GM12878 (cell line): ENCODE measurements around the gene RBM45. TPM values are rescaled to one million over a fixed set of nuclear protein-coding genes. Genes with fewer than 3 reads are reported as not detected.

Source experiments
- ATAC-seq: fragments of 200-7000 bp; cut with Tn5 transposase; 3 replicates; pipeline ENCODE4 v1.9.1; 2020; ENCODE audit warnings: mild to moderate bottlenecking, moderate library complexity
- BruUV-seq: library from RNA; stranded (reverse); fragments of 400-500 nt; replicated peaks from 2 replicates; lab custom pipeline; 2021; lab: Mats Ljungman, UMichigan
- CTCF ChIA-PET: fragments of 300-600 bp; sonication (Branson Sonifier 250); formaldehyde crosslinking; extraction: SDS; loops from one replicate; lab custom pipeline; 2021; ENCODE audit warnings: inconsistent platforms; lab: Yijun Ruan, JAX
- POLR2A ChIA-PET: fragments of 350-600 bp; formaldehyde crosslinking; extraction: SDS; loops from one replicate; lab custom pipeline; 2021; ENCODE audit warnings: inconsistent platforms; lab: Charles Lee
- RAD21 ChIA-PET: fragments of 300-600 bp; sonication (Branson Sonifier 250); formaldehyde crosslinking; loops from one replicate; lab custom pipeline; 2023; ENCODE audit warnings: antibody characterized with exemption; ENCODE audit not compliant: unreplicated experiment; lab: Charles Lee
- SMC1A ChIA-PET: fragments of 300-600 bp; sonication (Branson Sonifier 250); formaldehyde crosslinking; loops from one replicate; lab custom pipeline; 2023; ENCODE audit not compliant: unreplicated experiment, uncharacterized antibody; lab: Charles Lee
- DNase-seq: peaks from one replicate; pipeline ENCODE4 v3.0.0-alpha.2; 2011; ENCODE audit warnings: low read depth, low spot score
- FAIRE-seq: peaks from 3 replicates; lab custom pipeline; 2011; peaks lifted over from hg19 to GRCh38; lab: Jason Lieb, UNC
- H2AFZ ChIP-seq: 2 replicates; pipeline ENCODE4 v1.6.0; 2011; ENCODE audit warnings: low read depth, low read length, control low read depth; ENCODE audit not compliant: control insufficient read depth
- H3K27ac ChIP-seq: 2 replicates; pipeline ENCODE4 v1.5.1; 2011; ENCODE audit warnings: control low read depth; ENCODE audit not compliant: control insufficient read depth, insufficient read depth
- H3K27me3 ChIP-seq, 2 experiments: replicated peaks in 1 of 2; 2 replicates each; pipeline versions ENCODE4 v1.6.0 to v1.6.1; 2011; ENCODE audit warnings: low read length in 1 of 2; ENCODE audit not compliant: control insufficient read depth in 2 of 2, insufficient read depth in 2 of 2
- H3K36me3 ChIP-seq, 2 experiments: 2 replicates each; pipeline ENCODE4 v1.5.1; 2011; ENCODE audit warnings: low read length in 1 of 2; ENCODE audit not compliant: control insufficient read depth in 2 of 2, insufficient read depth in 2 of 2
- H3K4me1 ChIP-seq: 2 replicates; pipeline ENCODE4 v1.6.1; 2011; ENCODE audit warnings: mild to moderate bottlenecking, low read length, moderate library complexity, mixed read lengths; ENCODE audit not compliant: control insufficient read depth, insufficient read depth
- H3K4me2 ChIP-seq: 2 replicates; pipeline ENCODE4 v1.6.0; 2011; ENCODE audit warnings: control low read depth; ENCODE audit not compliant: control insufficient read depth, insufficient read depth
- H3K4me3 ChIP-seq: fragments of 200-600 bp; sonication (generic); 2 replicates; pipeline ENCODE4 v1.5.1; 2016
- H3K79me2 ChIP-seq: 2 replicates; pipeline ENCODE4 v1.6.0; 2011; ENCODE audit warnings: low read length; ENCODE audit not compliant: control insufficient read depth, insufficient read depth
- H3K9ac ChIP-seq: 2 replicates; pipeline ENCODE4 v1.8.0; 2011; ENCODE audit warnings: low read length, control low read depth, mixed read lengths; ENCODE audit not compliant: control insufficient read depth, insufficient read depth
- H3K9me3 ChIP-seq: replicated peaks from 3 replicates; pipeline ENCODE4 v1.5.1; 2011; ENCODE audit warnings: mild to moderate bottlenecking, low read length; ENCODE audit not compliant: control insufficient read depth, insufficient read depth
- H4K20me1 ChIP-seq: 2 replicates; pipeline ENCODE4 v1.6.0; 2011; ENCODE audit not compliant: control insufficient read depth, insufficient read depth
- BACH1 ChIP-seq: fragments of 450-650 bp; IDR thresholded peaks from 2 replicates; pipeline ENCODE4 v1.6.1; 2017; ENCODE audit warnings: mild to moderate bottlenecking, borderline replicate concordance
- BCL11A ChIP-seq: IDR thresholded peaks from 2 replicates; pipeline ENCODE4 v1.6.1; 2011; ENCODE audit warnings: low read depth, low read length
- BRCA1 ChIP-seq: IDR thresholded peaks from 2 replicates; pipeline ENCODE4 v1.6.1; 2011; ENCODE audit warnings: low read depth, low read length, improper control_type of control experiment
- GABPA ChIP-seq: IDR thresholded peaks from 2 replicates; pipeline ENCODE4 v1.6.1; 2014; ENCODE audit warnings: antibody characterized with exemption, low read depth, mild to moderate bottlenecking, inconsistent platforms
- GATAD2B ChIP-seq: fragments of 450-650 bp; conservative IDR thresholded peaks from 2 replicates; pipeline ENCODE4 v1.6.1; 2017; ENCODE audit warnings: low read depth, mild to moderate bottlenecking, moderate library complexity
- LARP7 ChIP-seq: fragments of 450-650 bp; IDR thresholded peaks from 2 replicates; pipeline ENCODE4 v1.6.1; 2017; ENCODE audit warnings: mild to moderate bottlenecking
- NBN ChIP-seq: fragments of 450-650 bp; IDR thresholded peaks from 2 replicates; pipeline ENCODE4 v1.6.1; 2016
- NFYA ChIP-seq: IDR thresholded peaks from 2 replicates; pipeline ENCODE4 v1.6.1; 2011; ENCODE audit warnings: low read depth, mild to moderate bottlenecking, low read length, improper control_type of control experiment, borderline replicate concordance
- POLR2AphosphoS2 ChIP-seq: IDR thresholded peaks from 2 replicates; pipeline ENCODE4 v1.6.1; 2011; ENCODE audit warnings: low read depth, mild to moderate bottlenecking, low read length, improper control_type of control experiment, moderate library complexity
- RFX5 ChIP-seq: IDR thresholded peaks from 2 replicates; pipeline ENCODE4 v1.6.1; 2011; ENCODE audit warnings: low read depth, low read length, improper control_type of control experiment
- YBX1 ChIP-seq: fragments of 450-650 bp; IDR thresholded peaks from 2 replicates; pipeline ENCODE4 v1.6.1; 2016; ENCODE audit warnings: antibody characterized with exemption
- YY1 ChIP-seq: IDR thresholded peaks from 2 replicates; pipeline ENCODE4 v1.6.1; 2011; ENCODE audit warnings: low read depth, mild to moderate bottlenecking, low read length
- ZNF384 ChIP-seq: IDR thresholded peaks from 2 replicates; pipeline ENCODE4 v1.6.1; 2012; ENCODE audit warnings: low read depth, mild to moderate bottlenecking, low read length, improper control_type of control experiment, borderline replicate concordance
- WGBS: methylation state at CpG from one replicate; pipeline ENCODE4 v1.1.6; 2016; ENCODE audit warnings: low lambda C conversion rate; ENCODE audit not compliant: insufficient replicate concordance, insufficient coverage; ENCODE audit errors: missing lambda C conversion rate; 5-methylcytosine and 5-hydroxymethylcytosine counted together
- in situ Hi-C: fragments of 300-500 bp; cut with MboI; formaldehyde crosslinking; loops from 9 replicates; pipeline ENCODE4 v1.14.3; 2018; ENCODE audit warnings: mixed read lengths
- intact Hi-C: fragments of 100-400 bp; cut with micrococcal nuclease; formaldehyde crosslinking; loops from one replicate; pipeline ENCODE4 v1.14.2; 2022; ENCODE audit not compliant: unreplicated experiment
- polyA plus RNA-seq, 11 experiments: library from polyadenylated mRNA; depleted of rRNA in 4 of 11; unstranded in 6 of 11; stranded (reverse) in 5 of 11; fragments of >200 nt; fragmentation: Nextera tagmentation in 4 of 11; fragmentation: Illumina TruSeq in 1 of 11; extraction: Ambion mirVana in 4 of 11; extraction: Trizol in 1 of 11; gene quantifications; 1 replicate in 1 of 11; 2 replicates in 10 of 11; pipeline versions ENCODE4 v1.2.1 to v1.2.3, GENCODE V29; 2011 to 2016; ENCODE audit warnings: inconsistent platforms in 2 of 11, missing spikeins in 2 of 11, low read depth in 1 of 11
- total RNA-seq, 4 experiments: library from RNA; depleted of rRNA in 3 of 4; stranded (reverse); fragments of >200 nt in 3 of 4; fragmentation: Illumina TruSeq in 1 of 4; extraction: Trizol in 1 of 4; gene quantifications; 2 replicates each; pipeline versions ENCODE4 v1.2.1 to v1.2.3, GENCODE V29; 2013 to 2021

RBM45 gene
- total and polyA plus RNA-seq, 10 of the 15 experiments (the other 5 are each of a cell fraction or from before 2014, with no cell fraction given) = 6.2 to 21.7 (median 14.6) TPM

DNA sequence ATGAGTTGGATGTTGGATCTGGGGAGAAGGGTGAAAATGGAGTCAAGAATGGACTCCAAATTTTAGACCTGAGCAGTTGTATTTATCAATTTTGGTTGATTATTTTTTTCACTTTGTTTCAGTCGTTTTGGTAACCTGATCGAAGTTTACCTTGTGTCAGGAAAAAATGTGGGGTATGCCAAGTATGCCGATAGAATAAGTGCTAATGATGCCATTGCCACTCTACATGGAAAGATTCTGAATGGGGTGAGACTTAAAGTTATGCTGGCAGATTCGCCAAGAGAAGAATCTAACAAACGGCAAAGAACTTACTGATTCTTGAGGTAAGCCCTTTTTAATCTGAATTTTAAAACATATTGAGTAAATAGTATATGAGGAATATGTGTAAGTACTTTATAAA lies 13.6 kb downstream of the RBM45 start:
- 88% methylated on average over 5 of the region's 5 CpGs for WGBS
- H2AFZ ChIP-seq = no peak overlapping the region
- FAIRE-seq = no peak
- H3K4me3 ChIP-seq = no peak overlapping the region
- H3K4me2 ChIP-seq = no peak overlapping the region
- ChIA-PET CTCF (interaction anchor here (1.2 to 1.4 kb wide), 2 partner anchors 10 to 14 kb away, joined by 3 to 6 read pairs; partner anchors contain the start of gene RBM45), SMC1A (interaction anchor here (0.8 kb wide), 1 partner anchor 43 kb away, joined by 3 read pairs; no protein-coding TSS in a partner anchor), RAD21 (no interaction called here), POLR2A (no interaction called here)
- H3K27me3 ChIP-seq = no peaks in the 10 kb centered on the region
- ATAC-seq = no peak
- no peaks in the 10 kb centered on the region for H4K20me1 ChIP-seq
- H3K27ac ChIP-seq = no peak overlapping the region
- H3K4me1 ChIP-seq = no peaks in the 10 kb centered on the region
- no peaks in the 10 kb centered on the region for H3K79me2 ChIP-seq
- H3K9ac ChIP-seq = no peak overlapping the region
- no peak for DNase-seq
- no peaks in the 10 kb centered on the region for H3K36me3 ChIP-seq
- intact Hi-C loops = no loop called here
- TF ChIP-seq NBN (no peak), YBX1 (no peak), RFX5 (no peak), GABPA (no peak), NFYA (no peak), BCL11A (no peak), BACH1 (no peak), YY1 (no peak), BRCA1 (no peak), ZNF384 (no peak), GATAD2B (no peak), POLR2AphosphoS2 (no peak), LARP7 (no peak)
- in situ Hi-C loops = no loop called here
- H3K9me3 ChIP-seq = no peaks in the 10 kb centered on the region
- BruUV-seq = no TSS peak
